Spleen (tissue), 7 donors: ENCODE measurements around the gene MSI1.

Experiments used
- POLR2A ChIP-seq, 3 donors: fragments of 450-650 bp; IDR thresholded peaks; one replicate each; pipeline ENCODE4 v1.5.1; 2017; ENCODE audit warnings: antibody characterized with exemption in 3 of 3, mild to moderate bottlenecking in 1 of 3
- TF ChIP-seq, protein P1 (sequence below), 11 experiments: fragments of 200-600 bp in 7 of 11; fragments of 450-650 bp in 4 of 11; sonication (generic) in 4 of 11; IDR thresholded peaks in 8 of 11; conservative IDR thresholded peaks in 3 of 11; 1 replicate in 7 of 11; 2 replicates in 4 of 11; pipeline versions ENCODE4 v1.4.0 to v1.8.0; 2016 to 2021; ENCODE audit warnings: antibody characterized with exemption in 11 of 11, inconsistent platforms in 4 of 11, mild to moderate bottlenecking in 1 of 11
- donor health status: DM: no; HTN: no; CAD: no; lungs with moderate emphysema.
- donor health status: DM: no; HTN: no; CAD: no.
- donor health status: DM: no; HTN: no; CAD: no.

- TF ChIP-seq POLR2A (IDR thresholded peaks at IDR 0.05): no peak
- TF ChIP-seq, protein P1, sequence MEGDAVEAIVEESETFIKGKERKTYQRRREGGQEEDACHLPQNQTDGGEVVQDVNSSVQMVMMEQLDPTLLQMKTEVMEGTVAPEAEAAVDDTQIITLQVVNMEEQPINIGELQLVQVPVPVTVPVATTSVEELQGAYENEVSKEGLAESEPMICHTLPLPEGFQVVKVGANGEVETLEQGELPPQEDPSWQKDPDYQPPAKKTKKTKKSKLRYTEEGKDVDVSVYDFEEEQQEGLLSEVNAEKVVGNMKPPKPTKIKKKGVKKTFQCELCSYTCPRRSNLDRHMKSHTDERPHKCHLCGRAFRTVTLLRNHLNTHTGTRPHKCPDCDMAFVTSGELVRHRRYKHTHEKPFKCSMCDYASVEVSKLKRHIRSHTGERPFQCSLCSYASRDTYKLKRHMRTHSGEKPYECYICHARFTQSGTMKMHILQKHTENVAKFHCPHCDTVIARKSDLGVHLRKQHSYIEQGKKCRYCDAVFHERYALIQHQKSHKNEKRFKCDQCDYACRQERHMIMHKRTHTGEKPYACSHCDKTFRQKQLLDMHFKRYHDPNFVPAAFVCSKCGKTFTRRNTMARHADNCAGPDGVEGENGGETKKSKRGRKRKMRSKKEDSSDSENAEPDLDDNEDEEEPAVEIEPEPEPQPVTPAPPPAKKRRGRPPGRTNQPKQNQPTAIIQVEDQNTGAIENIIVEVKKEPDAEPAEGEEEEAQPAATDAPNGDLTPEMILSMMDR (IDR thresholded peaks at IDR 0.05 in 8 of 11, conservative IDR thresholded peaks at IDR 0.05 in 3 of 11): no peak
These were observed 7.0 kb upstream of the MSI1 start for GRCh38 chr12:120376009-120376408.
